ENCODE results near the gene ARG2. TPM values are rescaled to one million over a fixed set of nuclear protein-coding genes. Genes with fewer than 3 reads are reported as not detected.

Gene ARG2
- polyA plus RNA-seq, 1 donor (not counting 4 experiments of a cell fraction or from before 2014, with no cell fraction given) = 8.2 TPM

GRCh38 chr14:67575684-67576083, 44.0 kb upstream of the ARG2 start:
- Histone ChIP-seq H2AFZ (ENCODE audit: control insufficient read depth, low read length) (no peak overlapping the region), H3K9me3 (ENCODE audit: control insufficient read depth, low read depth, low read length) (no peaks in the 10 kb centered on the region), H3K79me2 (ENCODE audit: control insufficient read depth, insufficient read depth, low read length) (no peaks in the 10 kb centered on the region), H3K27ac (ENCODE audit: control insufficient read depth, insufficient read depth, low read length) (no peak overlapping the region), H3K27me3 (ENCODE audit: control insufficient read depth, extremely low read depth, insufficient read depth, low read length) (no peaks in the 10 kb centered on the region), H3K4me1 (ENCODE audit: control insufficient read depth, extremely low read depth, insufficient read depth, low read length) (no peaks in the 10 kb centered on the region), H4K20me1 (ENCODE audit: control insufficient read depth, extremely low read depth, insufficient read depth, low read length) (no peaks in the 10 kb centered on the region), H3K9ac (ENCODE audit: control insufficient read depth, extremely low read depth, insufficient read depth, low read length) (no peak overlapping the region), H3K4me2 (ENCODE audit: control insufficient read depth, extremely low read depth, insufficient read depth, low read depth, low read length) (no peak overlapping the region), H3K9me1 (ENCODE audit: control insufficient read depth, extremely low read depth, insufficient read depth, low read length) (no peaks in the 10 kb centered on the region), H3K36me3 (ENCODE audit: control insufficient read depth in 2 of 2, extremely low read depth in 1 of 2, insufficient read depth in 2 of 2, low read length in 2 of 2) (peaks cover 0 to 11% of the 10 kb centered on the region in 2 experiments), H3K4me3 (ENCODE audit: control insufficient read depth in 2 of 3, extremely low read depth in 1 of 3, insufficient read depth in 2 of 3, low read depth in 1 of 3, low read length in 3 of 3) (no peak overlapping the region)
- TF ChIP-seq CTCF (optimal IDR thresholded peaks at IDR 0.05 in 1 of 3, IDR thresholded peaks at IDR 0.05 in 1 of 3, conservative IDR thresholded peaks at IDR 0.05 in 1 of 3; ENCODE audit: extremely low read depth in 1 of 3, insufficient read depth in 2 of 3, low read length in 3 of 3) (no peak), EZH2 (IDR thresholded peaks at IDR 0.05; ENCODE audit: low read length) (no peak)
- FAIRE-seq = no peak
- dilution Hi-C loops (cut with MboI; ENCODE audit: extremely low pct_ligation_motif_present, low sequenced_read_pairs) = no loop called here
- no peak for DNase-seq (ENCODE audit: low read depth, low spot score)

DNA sequence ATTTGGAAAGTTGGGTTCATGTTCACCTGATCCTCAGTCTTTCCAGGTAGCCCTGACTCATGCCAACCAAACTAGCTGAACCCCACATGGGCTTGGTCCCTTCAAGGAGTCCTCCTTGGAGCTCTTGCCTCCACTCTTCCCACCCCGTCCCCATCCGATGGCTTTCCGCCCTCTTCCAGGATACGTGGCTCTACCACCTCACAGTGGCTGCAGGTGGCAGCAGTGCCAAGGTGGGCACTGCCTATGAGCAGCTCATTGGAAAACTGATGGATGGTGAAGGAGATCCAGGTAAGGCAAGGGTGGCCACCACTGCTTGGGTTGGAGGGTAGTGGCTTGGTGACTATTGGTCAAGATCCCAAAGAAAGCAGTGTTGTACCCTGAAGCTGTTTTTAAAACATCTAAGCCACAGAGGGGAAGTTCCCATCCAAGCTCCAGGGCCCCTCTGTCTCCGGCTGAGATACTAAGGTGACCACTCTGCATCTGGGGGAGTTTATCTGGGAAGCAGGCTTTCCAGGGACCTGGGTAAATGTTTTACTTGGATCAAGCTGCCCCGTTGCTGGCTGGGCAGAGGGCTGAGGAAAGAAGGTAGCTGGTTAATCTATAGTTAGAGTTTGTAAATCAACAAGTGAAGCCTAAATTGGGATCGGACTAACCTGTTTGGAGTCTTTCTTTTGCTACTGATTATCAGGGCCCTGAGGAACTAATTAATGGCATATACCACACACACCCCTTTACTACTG, 43.3 kb upstream of the ARG2 start:
- FAIRE-seq = no peak
- dilution Hi-C loops (cut with MboI; ENCODE audit: extremely low pct_ligation_motif_present, low sequenced_read_pairs) = no loop called here
- DNase-seq (ENCODE audit: low read depth, low spot score) = no peak
- Histone ChIP-seq H3K79me2 (ENCODE audit: control insufficient read depth, insufficient read depth, low read length) (no peaks in the 10 kb centered on the region), H2AFZ (ENCODE audit: control insufficient read depth, low read length) (no peak overlapping the region), H3K27ac (ENCODE audit: control insufficient read depth, insufficient read depth, low read length) (no peak overlapping the region), H3K9me1 (ENCODE audit: control insufficient read depth, extremely low read depth, insufficient read depth, low read length) (no peaks in the 10 kb centered on the region), H4K20me1 (ENCODE audit: control insufficient read depth, extremely low read depth, insufficient read depth, low read length) (no peaks in the 10 kb centered on the region), H3K4me2 (ENCODE audit: control insufficient read depth, extremely low read depth, insufficient read depth, low read depth, low read length) (no peak overlapping the region), H3K9ac (ENCODE audit: control insufficient read depth, extremely low read depth, insufficient read depth, low read length) (no peak overlapping the region), H3K4me3 (ENCODE audit: control insufficient read depth in 2 of 3, extremely low read depth in 1 of 3, insufficient read depth in 2 of 3, low read depth in 1 of 3, low read length in 3 of 3) (no peak overlapping the region), H3K4me1 (ENCODE audit: control insufficient read depth, extremely low read depth, insufficient read depth, low read length) (no peaks in the 10 kb centered on the region), H3K36me3 (ENCODE audit: control insufficient read depth in 2 of 2, extremely low read depth in 1 of 2, insufficient read depth in 2 of 2, low read length in 2 of 2) (peaks cover 0 to 11% of the 10 kb centered on the region in 2 experiments), H3K27me3 (ENCODE audit: control insufficient read depth, extremely low read depth, insufficient read depth, low read length) (no peaks in the 10 kb centered on the region), H3K9me3 (ENCODE audit: control insufficient read depth, low read depth, low read length) (no peaks in the 10 kb centered on the region)
- no peak for TF ChIP-seq EZH2 (IDR thresholded peaks at IDR 0.05; ENCODE audit: low read length)
- TF ChIP-seq CTCF (optimal IDR thresholded peaks at IDR 0.05 in 1 of 3, IDR thresholded peaks at IDR 0.05 in 1 of 3, conservative IDR thresholded peaks at IDR 0.05 in 1 of 3; ENCODE audit: extremely low read depth in 1 of 3, insufficient read depth in 2 of 3, low read length in 3 of 3) = peak in 1 of 3 experiments; percentile 1

All from keratinocyte (primary cell).